Stimulated activated CD4-positive, alpha-beta T cell treated with anti-CD3 and anti-CD28 coated beads, Interleukin-1b, Interleukin-23, amount 100 ng/mL, for 1 hour (primary cell): Measurements from ENCODE around the gene PMP22.
"Not testable (repeated sequence)": the region's sequence is repeated elsewhere in the genome, so short reads cannot be mapped to it uniquely, and the experiment has no call there.

Source experiments
- DNase-seq, 2 donors: peaks; one replicate each; pipeline ENCODE4 v3.0.0-alpha.2; 2020; ENCODE audit warnings: low read depth in 2 of 2

Gene PMP22

GRCh38 chr17:15255713-15256454, 9.2 kb downstream of the PMP22 start:
- DNase-seq = no peak

- DNase-seq = no peak
Measured at GRCh38 chr17:15250135-15250860, 14.8 kb downstream of the PMP22 start.

GRCh38 chr17:15249487-15249886, 15.6 kb downstream of the PMP22 start:
- DNase-seq = no peak

GRCh38 chr17:15247891-15248529, 17.1 kb downstream of the PMP22 start:
- DNase-seq = no peak

GRCh38 chr17:15245054-15245453, 20.1 kb downstream of the PMP22 start:
- DNase-seq = no peak

- DNase-seq = no peak
Measured at GRCh38 chr17:15240644-15241043, 24.5 kb downstream of the PMP22 start.

- no peak for DNase-seq
Measured at GRCh38 chr17:15239491-15239890, 25.6 kb downstream of the PMP22 start.

- DNase-seq = no peak
Measured at GRCh38 chr17:15238676-15239422, 26.3 kb downstream of the PMP22 start.

GRCh38 chr17:15238057-15238456, 27.1 kb downstream of the PMP22 start:
- DNase-seq = no peak

GRCh38 chr17:15237106-15237425, 28.1 kb downstream of the PMP22 start:
- no peak for DNase-seq

- no peak for DNase-seq
Measured at GRCh38 chr17:15236281-15237105, 28.6 kb downstream of the PMP22 start.

GRCh38 chr17:15233971-15234370, 31.2 kb downstream of the PMP22 start:
- no peak for DNase-seq

GRCh38 chr17:15233022-15233805, 31.9 kb downstream of the PMP22 start:
- DNase-seq = no peak

GRCh38 chr17:15232517-15232915, 32.6 kb downstream of the PMP22 start:
- DNase-seq = no peak

GRCh38 chr17:15231851-15232516, 33.1 kb downstream of the PMP22 start:
- no peak for DNase-seq

- no peak for DNase-seq
Measured at GRCh38 chr17:15230866-15231265, 34.3 kb downstream of the PMP22 start.

GRCh38 chr17:15221827-15222226, 43.3 kb downstream of the PMP22 start:
- DNase-seq = not testable (repeated sequence)

- DNase-seq = no peak
Measured at GRCh38 chr17:15220785-15221184, 44.3 kb downstream of the PMP22 start.

GRCh38 chr17:15216481-15216880, 48.6 kb downstream of the PMP22 start:
- no peak for DNase-seq
